OCI-LY1 (cell line): ENCODE data around the gene HBD.

Source experiments
- H2AFZ ChIP-seq: fragments of 200-600 bp; sonication (generic), shearing (Covaris generic); 2 replicates; pipeline ENCODE4 v1.6.0; 2014; ENCODE audit warnings: antibody characterized with exemption, mild to moderate bottlenecking, low read length
- H3F3A ChIP-seq: fragments of 200-600 bp; sonication (generic), shearing (Covaris generic); 2 replicates; pipeline ENCODE4 v1.6.0; 2014; ENCODE audit warnings: mild to moderate bottlenecking, antibody characterized with exemption, low read length, moderate library complexity; ENCODE audit not compliant: insufficient read depth
- H3K27ac ChIP-seq: fragments of 200-600 bp; sonication (generic); 2 replicates; pipeline ENCODE4 v1.5.1; 2014; ENCODE audit warnings: low read length, mixed run types, mild to moderate bottlenecking, low read depth; ENCODE audit not compliant: poor library complexity, severe bottlenecking
- H3K27me3 ChIP-seq: fragments of 200-600 bp; sonication (generic); 2 replicates; pipeline ENCODE4 v1.6.0; 2014; ENCODE audit warnings: antibody characterized with exemption, mild to moderate bottlenecking, low read length, moderate library complexity; ENCODE audit not compliant: insufficient read depth
- H3K36me3 ChIP-seq: fragments of 200-600 bp; sonication (generic); 2 replicates; pipeline ENCODE4 v1.6.1; 2014; ENCODE audit warnings: mild to moderate bottlenecking, antibody characterized with exemption, low read length, moderate library complexity, mixed read lengths; ENCODE audit not compliant: insufficient read depth
- H3K4me1 ChIP-seq: fragments of 200-600 bp; sonication (generic); 2 replicates; pipeline ENCODE4 v1.5.1; 2014; ENCODE audit warnings: mild to moderate bottlenecking, low read length, moderate library complexity; ENCODE audit not compliant: insufficient read depth, severe bottlenecking
- H3K4me2 ChIP-seq: fragments of 200-600 bp; sonication (generic), shearing (Covaris generic); 2 replicates; pipeline ENCODE4 v1.6.1; 2014; ENCODE audit warnings: low read length
- H3K4me3 ChIP-seq: fragments of 200-600 bp; sonication (generic); 2 replicates; pipeline ENCODE4 v1.5.1; 2014; ENCODE audit warnings: low read length, low read depth, mild to moderate bottlenecking, mixed read lengths; ENCODE audit not compliant: poor library complexity, severe bottlenecking
- H3K79me2 ChIP-seq: fragments of 200-600 bp; shearing (Covaris generic); 2 replicates; pipeline ENCODE4 v1.6.1; 2016; ENCODE audit warnings: mixed run types, low read length, mixed read lengths; ENCODE audit not compliant: insufficient read depth
- H3K9ac ChIP-seq: fragments of 200-600 bp; sonication (generic), shearing (Covaris generic); 2 replicates; pipeline ENCODE4 v1.6.1; 2014; ENCODE audit warnings: mild to moderate bottlenecking, low read length, mixed read lengths
- H3K9me2 ChIP-seq: fragments of 200-600 bp; sonication (generic), shearing (Covaris generic); 2 replicates; pipeline ENCODE4 v1.6.1; 2014; ENCODE audit warnings: low read depth, mild to moderate bottlenecking, low read length, mixed read lengths
- H3K9me3 ChIP-seq: fragments of 200-600 bp; shearing (Covaris generic); 2 replicates; pipeline ENCODE4 v1.6.1; 2014; ENCODE audit warnings: low read length, mixed read lengths
- H4K20me1 ChIP-seq: fragments of 200-600 bp; sonication (generic), shearing (Covaris generic); 2 replicates; pipeline ENCODE4 v1.6.0; 2016; ENCODE audit warnings: mild to moderate bottlenecking, low read length; ENCODE audit not compliant: insufficient read depth
- CTCF ChIP-seq: fragments of 200-600 bp; sonication (generic), shearing (Covaris generic); IDR thresholded peaks from 2 replicates; pipeline ENCODE4 v1.5.1; 2017; ENCODE audit warnings: mild to moderate bottlenecking, antibody characterized with exemption, low read length, moderate library complexity, mixed read lengths
- EZH2 ChIP-seq: fragments of 200-600 bp; sonication (generic), shearing (Covaris generic); IDR thresholded peaks from 2 replicates; pipeline ENCODE4 v1.8.0; 2017; ENCODE audit warnings: borderline replicate concordance, mixed run types, mild to moderate bottlenecking, antibody characterized with exemption, low read length, moderate library complexity, mixed read lengths

The HBD gene

GRCh38 chr11:5234381-5234834, at the start of gene HBD:
Gene HBD, minus strand, starts transcription at chr11:5234483. Its CDS starts 50 bp downstream, at chr11:5234433.
- H3K27me3 ChIP-seq, result no peaks in the 10 kb centered on the region
- no peak within 1 kb of the TSS for H3K4me2 ChIP-seq
- no peak within 1 kb of the TSS for H3K9ac ChIP-seq
- H3K4me3 ChIP-seq, result no peak within 1 kb of the TSS
- no peaks in the 10 kb centered on the region for H3K4me1 ChIP-seq
- no peak within 1 kb of the TSS for H3K27ac ChIP-seq
- TF ChIP-seq CTCF (no peak), EZH2 (no peak)
- H3K36me3 ChIP-seq, result no peaks in the 10 kb centered on the region
- H3K9me3 ChIP-seq, result no peaks in the 10 kb centered on the region
- no peak within 1 kb of the TSS for H2AFZ ChIP-seq
- H3F3A ChIP-seq, result no peaks in the 10 kb centered on the region
- H3K79me2 ChIP-seq, result no peaks in the 10 kb centered on the region
- H3K9me2 ChIP-seq, result no peaks in the 10 kb centered on the region
- no peaks in the 10 kb centered on the region for H4K20me1 ChIP-seq

- no peaks in the 10 kb centered on the region for H3F3A ChIP-seq
- no peaks in the 10 kb centered on the region for H4K20me1 ChIP-seq
- no peaks in the 10 kb centered on the region for H3K36me3 ChIP-seq
- H3K27me3 ChIP-seq, result no peaks in the 10 kb centered on the region
- H3K79me2 ChIP-seq, result no peaks in the 10 kb centered on the region
- no peak overlapping the region for H3K9ac ChIP-seq
- TF ChIP-seq CTCF, result no peak
- no peak for TF ChIP-seq EZH2
- H3K4me3 ChIP-seq, result no peak overlapping the region
- H3K27ac ChIP-seq, result no peak overlapping the region
- H3K4me2 ChIP-seq, result no peak overlapping the region
- no peaks in the 10 kb centered on the region for H3K9me3 ChIP-seq
- H3K9me2 ChIP-seq, result no peaks in the 10 kb centered on the region
- no peaks in the 10 kb centered on the region for H3K4me1 ChIP-seq
- H2AFZ ChIP-seq, result no peak overlapping the region
Measured at GRCh38 chr11:5283882-5284281, 49.6 kb upstream of the HBD start.

- no peak overlapping the region for H3K9ac ChIP-seq
- H3K9me3 ChIP-seq, result no peaks in the 10 kb centered on the region
- H3F3A ChIP-seq, result no peaks in the 10 kb centered on the region
- H3K79me2 ChIP-seq, result no peaks in the 10 kb centered on the region
- no peak for TF ChIP-seq CTCF
- TF ChIP-seq EZH2, result no peak
- no peaks in the 10 kb centered on the region for H3K36me3 ChIP-seq
- H3K4me1 ChIP-seq, result no peaks in the 10 kb centered on the region
- H3K27me3 ChIP-seq, result no peaks in the 10 kb centered on the region
- H2AFZ ChIP-seq, result no peak overlapping the region
- H3K4me2 ChIP-seq, result no peak overlapping the region
- H4K20me1 ChIP-seq, result no peaks in the 10 kb centered on the region
- H3K4me3 ChIP-seq, result no peak overlapping the region
- no peaks in the 10 kb centered on the region for H3K9me2 ChIP-seq
- H3K27ac ChIP-seq, result no peak overlapping the region
Measured at GRCh38 chr11:5283086-5283485, 48.8 kb upstream of the HBD start.
